Measurements from ENCODE around the gene VAV3. TPM values are rescaled to one million over a fixed set of nuclear protein-coding genes. Genes with fewer than 3 reads are reported as not detected.

Gene VAV3
- total RNA-seq, 1 donor from 2014 or later = 1.8 TPM

- peaks cover 14% of the 10 kb centered on the region for H3K4me1 Mint-ChIP-seq (ENCODE audit: low read depth)
- no peak overlapping the region for H3K27ac Mint-ChIP-seq
- H3K27me3 Mint-ChIP-seq = no peaks in the 10 kb centered on the region
- H3K36me3 Mint-ChIP-seq (ENCODE audit: insufficient read depth) = no peaks in the 10 kb centered on the region
- no peaks in the 10 kb centered on the region for H3K9me3 Mint-ChIP-seq (ENCODE audit: low read depth)
- H3K4me3 Mint-ChIP-seq (ENCODE audit: low read depth) = no peak overlapping the region
- DNase-seq (ENCODE audit: low spot score, unreplicated experiment) = no peak
- no peak for TF ChIP-seq CTCF (IDR thresholded peaks at IDR 0.05; ENCODE audit: unreplicated experiment)
Measured at GRCh38 chr1:107690491-107690890, 274.5 kb downstream of the VAV3 start.

GRCh38 chr1:107689733-107690132, 275.2 kb downstream of the VAV3 start:
- no peaks in the 10 kb centered on the region for H3K27me3 Mint-ChIP-seq
- no peak overlapping the region for H3K27ac Mint-ChIP-seq

GRCh38 chr1:107689159-107689558, 275.8 kb downstream of the VAV3 start:
- no peak for TF ChIP-seq CTCF (IDR thresholded peaks at IDR 0.05; ENCODE audit: unreplicated experiment)
- peaks cover 16% of the 10 kb centered on the region for H3K4me1 Mint-ChIP-seq (ENCODE audit: low read depth)
- H3K27me3 Mint-ChIP-seq = no peaks in the 10 kb centered on the region
- no peaks in the 10 kb centered on the region for H3K9me3 Mint-ChIP-seq (ENCODE audit: low read depth)
- no peaks in the 10 kb centered on the region for H3K36me3 Mint-ChIP-seq (ENCODE audit: insufficient read depth)
- no peak overlapping the region for H3K27ac Mint-ChIP-seq
- DNase-seq (ENCODE audit: low spot score, unreplicated experiment) = no peak
- no peak overlapping the region for H3K4me3 Mint-ChIP-seq (ENCODE audit: low read depth)

More at GRCh38 chr1:107689733-107690132, 275.2 kb downstream of the VAV3 start:
- H3K36me3 Mint-ChIP-seq (ENCODE audit: insufficient read depth) = no peaks in the 10 kb centered on the region
- no peaks in the 10 kb centered on the region for H3K9me3 Mint-ChIP-seq (ENCODE audit: low read depth)
- no peak for DNase-seq (ENCODE audit: low spot score, unreplicated experiment)
- peaks cover 14% of the 10 kb centered on the region for H3K4me1 Mint-ChIP-seq (ENCODE audit: low read depth)
- H3K4me3 Mint-ChIP-seq (ENCODE audit: low read depth) = no peak overlapping the region
- TF ChIP-seq CTCF (IDR thresholded peaks at IDR 0.05; ENCODE audit: unreplicated experiment) = no peak

GRCh38 chr1:107687849-107688753, 276.9 kb downstream of the VAV3 start:
- peaks cover 19% of the 10 kb centered on the region for H3K4me1 Mint-ChIP-seq (ENCODE audit: low read depth)
- no peaks in the 10 kb centered on the region for H3K9me3 Mint-ChIP-seq (ENCODE audit: low read depth)
- H3K27ac Mint-ChIP-seq = no peak overlapping the region
- no peak overlapping the region for H3K4me3 Mint-ChIP-seq (ENCODE audit: low read depth)
- TF ChIP-seq CTCF (IDR thresholded peaks at IDR 0.05; ENCODE audit: unreplicated experiment) = no peak
- no peak for DNase-seq (ENCODE audit: low spot score, unreplicated experiment)
- H3K36me3 Mint-ChIP-seq (ENCODE audit: insufficient read depth) = no peaks in the 10 kb centered on the region
- no peaks in the 10 kb centered on the region for H3K27me3 Mint-ChIP-seq

- Mint-ChIP-seq H3K4me1 (ENCODE audit: low read depth) (peaks cover 19% of the 10 kb centered on the region), H3K4me3 (ENCODE audit: low read depth) (no peak overlapping the region), H3K9me3 (ENCODE audit: low read depth) (peaks cover 3% of the 10 kb centered on the region), H3K27ac (no peak overlapping the region), H3K36me3 (ENCODE audit: insufficient read depth) (no peaks in the 10 kb centered on the region), H3K27me3 (no peaks in the 10 kb centered on the region)
- no peak for TF ChIP-seq CTCF (IDR thresholded peaks at IDR 0.05; ENCODE audit: unreplicated experiment)
- no peak for DNase-seq (ENCODE audit: low spot score, unreplicated experiment)
Measured at GRCh38 chr1:107683683-107684082, 281.3 kb downstream of the VAV3 start.

Measured in progenitor cell of endocrine pancreas (in vitro differentiated cells).